AG08396 (cell line): Measurements from ENCODE around the gene CACNB2.
A peak's percentile ranks its signal among the peaks of the same experiment; 100 is the strongest.
"Not testable (repeated sequence)": the region's sequence is repeated elsewhere in the genome, so short reads cannot be mapped to it uniquely, and the experiment has no call there.

Experiments used
- DNase-seq: peaks from one replicate; pipeline ENCODE4 v3.0.0; 2012; ENCODE audit warnings: low spot score, mixed read lengths

Gene CACNB2

DNA sequence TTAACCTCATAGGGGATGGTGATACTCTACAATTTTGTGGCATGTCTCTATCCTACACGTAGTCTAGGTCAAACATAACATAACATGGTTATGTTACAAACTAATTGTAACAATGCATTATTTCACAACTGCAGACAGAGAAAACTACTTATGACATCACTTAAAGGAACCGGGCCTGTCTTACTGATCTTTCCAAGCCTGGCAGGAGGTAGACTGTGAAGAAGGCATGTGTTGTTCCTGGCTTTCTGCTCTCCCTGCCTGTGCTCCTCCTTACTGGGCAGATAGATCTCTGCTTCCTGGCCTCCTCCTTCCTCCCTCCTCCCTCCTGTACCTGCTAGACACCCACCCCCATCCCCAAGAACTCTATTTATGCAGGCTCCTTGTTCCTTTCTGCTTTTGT is 5.4 kb downstream of the CACNB2 start:
- DNase-seq: no peak

GRCh38 chr10:18149196-18149800 is 9.1 kb downstream of the CACNB2 start:
- DNase-seq: no peak

- DNase-seq: no peak
These were observed 11.2 kb downstream of the CACNB2 start for GRCh38 chr10:18151356-18151890.

DNA sequence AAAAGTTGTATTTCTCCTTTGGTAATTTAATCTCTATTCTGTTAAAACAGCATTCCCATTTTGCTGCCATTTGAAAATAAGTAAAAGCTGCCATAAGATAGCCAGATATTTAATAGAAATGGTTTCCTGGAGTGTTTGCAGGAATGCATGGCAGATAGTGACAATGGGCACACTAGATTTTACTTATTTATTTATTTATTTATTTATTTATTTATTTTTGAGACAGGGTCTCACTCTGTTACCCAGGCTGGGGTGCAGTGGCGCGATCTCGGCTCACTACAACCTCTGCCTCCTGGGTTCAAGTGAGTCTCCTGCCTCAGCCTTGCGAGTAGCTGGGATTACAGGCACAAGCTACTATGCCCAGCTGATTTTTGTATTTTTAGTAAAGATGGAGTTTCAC is 13.2 kb downstream of the CACNB2 start:
- not testable (repeated sequence) for DNase-seq

- no peak for DNase-seq
These were observed 15.1 kb downstream of the CACNB2 start for GRCh38 chr10:18155321-18155720.

DNA sequence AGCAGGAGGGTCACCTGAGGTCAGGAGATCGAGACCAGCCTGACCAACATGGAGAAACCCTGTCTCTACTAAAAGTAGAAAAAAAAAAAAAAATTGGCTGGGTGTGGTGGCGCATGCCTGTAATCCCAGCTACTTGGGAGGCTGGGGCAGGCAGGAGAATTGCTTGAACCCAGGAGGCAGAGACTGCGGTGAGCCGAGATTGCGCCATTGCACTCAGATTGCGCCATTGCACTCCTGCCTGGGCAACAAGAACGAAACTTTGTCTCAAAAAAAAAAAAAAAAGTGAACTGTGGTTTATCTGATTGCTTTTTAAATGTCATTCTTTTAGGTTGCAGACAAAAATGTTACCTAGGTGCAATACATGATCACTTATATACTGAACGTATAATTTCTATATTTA is 16.6 kb downstream of the CACNB2 start:
- not testable (repeated sequence) for DNase-seq

DNA sequence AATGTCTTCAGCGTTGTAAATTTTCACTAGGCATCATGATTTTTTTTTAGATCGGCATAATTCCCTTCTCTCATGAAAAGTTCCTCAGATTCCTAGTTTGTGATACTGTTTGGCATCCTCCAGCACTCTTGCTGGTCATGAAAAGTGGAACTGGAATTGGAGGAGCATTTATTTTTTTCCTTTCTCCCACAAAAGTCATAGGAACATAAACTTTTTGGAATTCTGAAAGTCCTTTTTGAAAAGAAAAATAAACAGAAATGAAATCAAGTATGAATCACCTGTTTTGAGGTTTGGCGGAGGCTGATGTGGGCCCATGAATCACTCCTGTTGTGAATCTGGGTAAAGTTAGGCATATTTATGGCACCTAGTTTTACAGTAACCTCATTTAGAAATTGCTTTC is 17.7 kb downstream of the CACNB2 start:
- peak; percentile 37 for DNase-seq

GRCh38 chr10:18158773-18159265 is 18.6 kb downstream of the CACNB2 start:
- DNase-seq: no peak

DNA sequence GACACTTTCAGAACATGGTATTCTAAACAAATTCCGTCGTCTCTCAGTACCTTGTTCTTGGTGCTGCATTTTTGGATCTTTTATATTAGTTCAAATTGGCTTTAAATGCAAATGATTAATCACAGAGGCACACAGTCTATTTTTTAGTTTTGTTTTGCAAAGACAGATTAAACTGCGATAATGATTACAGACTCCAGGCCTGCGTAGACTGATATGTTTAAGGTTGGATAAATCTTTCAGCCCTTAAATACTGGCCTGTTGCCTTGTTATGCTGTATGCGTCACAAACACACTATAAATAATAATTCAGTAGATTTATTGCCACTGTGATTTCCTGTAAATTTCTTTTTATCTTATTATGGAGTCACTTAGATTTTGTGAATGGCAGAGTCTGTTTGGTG is 19.3 kb downstream of the CACNB2 start:
- DNase-seq: no peak

GRCh38 chr10:18162021-18162627 is 21.9 kb downstream of the CACNB2 start:
- no peak for DNase-seq

DNA sequence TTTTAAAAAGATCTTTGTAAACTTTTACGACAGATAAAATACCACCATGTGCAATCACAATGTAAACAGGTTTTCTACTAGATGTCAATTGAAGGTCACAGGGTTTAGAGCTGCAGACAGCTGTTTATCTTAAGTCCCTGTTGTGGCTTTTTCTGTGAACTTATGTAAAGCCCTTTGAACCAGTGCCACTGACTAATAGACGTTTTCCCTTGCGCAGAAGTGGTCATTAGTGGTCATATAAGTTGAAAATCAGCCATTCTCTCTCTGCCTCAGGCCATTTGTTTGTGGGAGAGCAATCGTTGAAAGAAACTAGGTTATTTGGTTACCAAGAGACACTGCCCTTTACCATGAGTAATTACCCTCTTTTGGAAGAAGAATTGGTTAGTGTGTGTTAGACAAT is 23.9 kb downstream of the CACNB2 start:
- DNase-seq: no peak

GRCh38 chr10:18164748-18165361 is 24.6 kb downstream of the CACNB2 start:
- no peak for DNase-seq

- DNase-seq: no peak
These were observed 38.7 kb downstream of the CACNB2 start for GRCh38 chr10:18178854-18179483.

GRCh38 chr10:18179891-18180290 is 39.7 kb downstream of the CACNB2 start:
- DNase-seq: peak; percentile 43

- DNase-seq: not testable (repeated sequence)
These were observed 41.2 kb downstream of the CACNB2 start for GRCh38 chr10:18181382-18181781.

GRCh38 chr10:18185621-18186020 is 45.4 kb downstream of the CACNB2 start:
- no peak for DNase-seq

DNA sequence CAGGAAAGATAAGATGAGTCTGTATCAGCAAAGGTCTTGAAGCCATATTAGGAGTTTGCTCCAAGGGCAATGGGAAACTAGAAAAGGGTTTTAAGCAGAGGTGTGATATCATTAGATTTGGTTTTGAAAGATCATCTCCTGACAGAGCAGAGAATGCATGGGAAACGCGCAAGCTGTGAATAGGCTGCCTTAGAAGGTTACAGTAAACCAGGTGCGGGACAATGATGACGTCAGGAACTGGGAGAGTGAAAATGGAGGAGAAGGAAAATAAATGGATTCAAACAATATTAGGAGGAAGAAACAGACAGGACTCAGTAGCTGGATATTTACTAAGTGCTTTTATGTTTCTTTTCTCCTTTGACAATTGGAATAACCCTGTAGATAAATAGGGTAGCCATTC is 50.6 kb downstream of the CACNB2 start:
- no peak for DNase-seq

DNA sequence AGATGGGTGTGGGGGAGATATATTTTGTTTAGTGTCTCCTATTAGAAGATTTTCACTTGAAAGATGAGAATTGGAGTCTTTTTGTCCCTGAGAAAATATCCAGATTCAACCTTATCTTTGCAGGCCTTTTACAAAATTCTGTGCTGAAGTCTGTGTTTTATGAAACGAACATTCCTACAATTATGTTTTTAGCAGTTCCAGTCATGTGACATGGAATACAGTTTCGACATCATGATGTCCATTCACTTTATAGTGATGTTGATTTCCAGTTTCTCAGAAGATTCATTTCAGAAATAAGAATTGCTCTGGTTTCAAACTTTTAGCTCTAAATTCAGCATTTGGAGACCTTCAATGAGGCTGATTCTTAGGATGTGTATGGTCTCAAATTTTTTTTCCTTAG is 54.4 kb downstream of the CACNB2 start:
- DNase-seq: no peak

GRCh38 chr10:18195060-18195799 is 55.0 kb downstream of the CACNB2 start:
- DNase-seq: no peak

GRCh38 chr10:18196806-18197550 is 56.8 kb downstream of the CACNB2 start:
- DNase-seq: no peak

DNA sequence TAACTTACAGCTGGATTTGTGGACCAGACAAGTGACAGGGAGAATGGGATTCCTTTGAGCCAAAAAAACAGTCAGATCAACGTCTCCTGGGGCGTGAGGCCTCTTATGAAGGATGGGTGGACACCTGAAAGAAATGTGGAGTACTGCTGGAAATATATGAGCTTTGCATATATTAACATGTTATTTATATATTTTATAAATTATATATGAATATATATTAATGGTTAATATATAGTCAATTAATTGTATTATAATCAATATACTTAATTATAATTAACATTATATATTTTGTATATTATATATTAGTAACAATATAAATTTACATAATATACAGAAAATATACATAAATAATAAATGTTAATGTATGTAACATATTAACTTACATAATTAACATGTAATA is 57.5 kb downstream of the CACNB2 start:
- DNase-seq: no peak
